IPS DF 4.7 (cell line): Measurements from ENCODE around the gene CCL11.

Experiments
- DNase-seq: peaks from one replicate; pipeline ENCODE4 v3.0.0-alpha.2; 2013; ENCODE audit warnings: low spot score; ENCODE audit errors: extremely low read depth

The CCL11 gene

DNA sequence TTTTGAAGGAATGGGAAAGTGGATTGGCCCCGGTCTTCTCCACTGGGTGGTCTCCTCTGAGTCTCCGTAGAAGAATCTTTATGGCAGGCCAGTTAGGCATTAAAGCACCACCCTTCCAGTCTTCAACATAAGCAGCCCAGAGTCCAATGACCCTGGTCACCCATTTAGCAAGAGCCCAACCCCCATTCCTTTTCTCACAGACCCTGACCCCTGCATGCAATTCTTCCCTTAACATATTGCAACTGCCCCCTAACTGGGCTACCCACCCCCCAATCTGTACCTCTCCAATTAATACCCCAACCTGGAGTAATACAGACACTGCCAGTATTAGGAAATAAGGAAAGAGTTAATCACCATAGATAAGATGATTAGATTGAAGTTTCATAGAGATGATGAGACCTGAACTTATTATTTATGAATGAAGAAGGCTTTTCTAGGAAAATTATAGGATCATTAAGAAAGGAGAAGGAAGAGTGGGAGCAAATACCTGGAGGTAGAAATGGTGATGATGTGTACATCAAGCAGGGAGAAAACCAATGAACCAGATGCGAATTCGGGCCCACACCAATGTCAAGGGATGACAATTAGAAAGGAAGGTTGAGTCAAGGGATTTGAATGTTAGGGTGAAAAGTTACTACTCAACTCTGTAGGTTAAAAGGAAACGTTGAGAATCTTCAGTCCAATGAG lies 28.1 kb upstream of the CCL11 start:
- no peak for DNase-seq

DNA sequence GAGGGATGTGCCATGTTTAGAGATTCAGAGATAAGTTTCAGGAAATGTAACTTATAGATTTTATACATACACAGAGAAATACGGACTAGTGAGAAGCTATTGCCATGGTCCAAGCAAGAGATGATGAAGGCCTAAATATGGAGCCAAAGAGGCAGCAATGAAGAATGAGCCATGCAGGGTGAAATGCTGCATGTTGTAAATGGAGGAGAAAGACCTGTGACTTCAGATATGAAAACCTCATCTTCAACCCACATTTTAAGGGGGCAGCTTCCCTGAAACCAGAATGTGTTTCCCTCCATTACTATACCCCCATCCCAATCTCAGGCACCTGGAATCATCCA lies 27.6 kb upstream of the CCL11 start:
- DNase-seq, result no peak

DNA sequence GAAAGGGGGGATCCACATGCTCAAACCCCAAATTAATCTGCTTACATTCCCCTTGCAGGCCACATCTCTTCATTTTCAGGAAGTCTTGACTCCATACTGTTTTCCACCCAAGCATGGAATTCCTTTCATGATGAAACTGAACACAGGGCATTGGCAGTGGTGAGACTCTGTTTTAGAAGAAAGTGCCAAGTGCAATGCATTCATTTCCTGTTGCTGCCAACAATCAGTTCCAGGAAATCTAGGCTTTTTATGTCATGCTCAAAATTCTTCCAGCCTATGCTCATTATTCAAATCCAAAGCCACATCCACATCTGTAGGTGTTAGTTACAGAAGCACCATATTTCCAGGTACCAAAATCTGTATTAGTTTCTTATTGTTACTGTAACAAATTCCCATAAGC lies 26.4 kb upstream of the CCL11 start:
- DNase-seq, result no peak

DNA sequence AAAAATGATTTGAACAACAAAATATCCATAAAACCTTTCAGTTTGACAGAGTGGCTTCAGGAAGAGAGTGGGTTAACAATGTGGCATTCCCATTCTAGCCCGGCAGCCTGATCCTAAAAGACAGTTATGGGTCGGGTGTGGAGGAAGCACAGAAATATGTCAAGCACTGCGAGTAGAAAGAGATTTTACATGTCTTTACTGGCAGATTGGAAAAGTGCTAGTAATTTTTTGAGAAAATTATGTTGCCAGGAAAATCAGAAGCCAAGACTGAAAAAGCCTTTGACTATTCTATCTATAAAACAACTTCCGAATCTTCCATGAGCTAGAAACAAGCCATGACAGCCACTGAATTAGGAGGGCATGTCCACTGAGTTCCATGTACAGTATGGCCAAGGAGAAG lies 24.7 kb upstream of the CCL11 start:
- DNase-seq, result no peak

DNA sequence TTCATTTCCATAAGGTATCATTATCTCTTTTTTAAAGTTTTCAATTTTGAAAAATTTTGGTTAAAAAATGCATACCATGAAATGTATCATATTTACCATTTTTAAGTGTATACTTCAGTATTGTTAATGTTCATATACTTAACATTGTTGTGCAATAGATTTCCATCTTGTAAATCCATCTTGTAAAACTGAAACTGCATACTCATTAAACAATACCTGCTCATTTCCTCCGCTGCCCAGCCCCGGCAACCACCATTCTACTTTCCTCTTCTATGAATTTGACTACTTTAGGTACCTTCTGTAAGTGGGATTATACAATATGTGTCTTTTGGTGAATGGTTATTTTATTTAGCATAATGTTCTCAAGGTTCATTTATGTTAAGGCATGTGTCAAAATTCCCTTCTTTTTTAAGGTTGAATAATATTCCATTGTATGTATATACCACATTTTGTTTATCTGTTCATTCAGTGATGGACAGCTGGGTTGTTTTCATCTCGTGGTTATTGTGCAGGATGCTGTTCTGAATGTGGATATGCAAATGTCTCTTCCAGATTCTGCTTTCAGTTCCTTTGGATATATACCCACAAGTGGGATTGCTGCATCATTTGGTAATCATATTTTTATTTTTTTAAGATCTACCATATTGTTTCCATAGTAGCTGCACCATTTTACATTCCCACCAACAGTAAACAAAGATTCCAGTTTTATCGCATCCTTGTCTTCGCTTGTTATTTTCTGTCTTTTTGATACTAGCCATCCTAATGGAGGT lies 23.8 kb upstream of the CCL11 start:
- no peak for DNase-seq

DNA sequence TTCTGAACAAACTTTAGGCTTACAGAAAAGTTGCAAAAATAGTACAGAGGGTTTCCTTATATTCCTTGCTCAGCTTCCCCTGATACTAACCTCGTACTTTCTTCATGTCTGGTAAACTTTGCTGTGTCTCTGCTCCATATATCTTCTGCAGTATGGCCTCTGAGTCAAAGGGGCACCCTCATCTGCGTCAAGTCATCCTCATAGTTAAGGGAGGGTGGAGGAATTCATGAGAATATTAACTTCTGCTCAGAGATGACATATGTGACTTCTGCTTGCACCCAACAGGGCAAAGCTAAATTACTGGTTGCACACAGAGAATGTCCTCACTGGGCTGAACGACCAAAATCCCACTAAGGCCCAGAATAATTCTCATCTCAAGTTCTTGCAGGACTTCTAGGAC lies 19.8 kb upstream of the CCL11 start:
- DNase-seq, result no peak

DNA sequence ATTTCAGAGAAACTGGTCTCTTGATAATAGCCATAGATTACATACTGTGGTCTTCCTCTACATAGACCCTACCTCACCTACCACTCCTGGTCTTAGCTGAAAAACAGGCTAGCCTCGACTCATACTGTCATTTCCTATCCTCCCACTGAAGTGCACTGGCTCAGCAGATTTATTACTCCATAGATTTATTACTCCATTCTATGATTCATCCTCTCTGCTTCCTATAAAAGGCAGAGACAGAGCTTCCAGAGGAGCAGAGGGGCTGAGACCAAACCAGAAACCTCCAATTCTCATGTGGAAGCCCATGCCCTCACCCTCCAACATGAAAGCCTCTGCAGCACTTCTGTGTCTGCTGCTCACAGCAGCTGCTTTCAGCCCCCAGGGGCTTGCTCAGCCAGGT lies 15.6 kb upstream of the CCL11 start, which contains the start of gene CCL7:
TSS of gene CCL7 (plus strand) at position 253 of the 400 bp plus-strand sequence. CDS start at position 323, 70 bp downstream.
- no peak for DNase-seq

DNA sequence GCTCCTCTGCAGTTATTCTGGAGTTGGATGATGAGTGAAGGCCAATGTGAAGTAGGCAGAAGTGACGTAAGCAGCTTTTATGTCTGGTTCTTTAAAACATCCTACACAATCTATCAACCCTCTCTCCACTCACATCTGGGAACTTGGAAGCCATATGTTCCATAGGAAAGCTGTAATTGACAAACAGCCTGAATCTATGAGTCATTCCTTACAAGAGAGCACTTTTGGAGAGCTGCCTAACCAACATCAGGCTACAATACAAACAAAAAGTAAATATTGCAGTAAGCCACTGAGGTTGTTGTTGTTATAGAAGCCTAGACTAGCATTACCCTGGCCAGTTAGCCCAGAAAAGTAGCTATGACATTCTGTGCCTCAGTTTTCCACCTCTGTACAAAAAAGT lies 9.7 kb upstream of the CCL11 start:
- no peak for DNase-seq

DNA sequence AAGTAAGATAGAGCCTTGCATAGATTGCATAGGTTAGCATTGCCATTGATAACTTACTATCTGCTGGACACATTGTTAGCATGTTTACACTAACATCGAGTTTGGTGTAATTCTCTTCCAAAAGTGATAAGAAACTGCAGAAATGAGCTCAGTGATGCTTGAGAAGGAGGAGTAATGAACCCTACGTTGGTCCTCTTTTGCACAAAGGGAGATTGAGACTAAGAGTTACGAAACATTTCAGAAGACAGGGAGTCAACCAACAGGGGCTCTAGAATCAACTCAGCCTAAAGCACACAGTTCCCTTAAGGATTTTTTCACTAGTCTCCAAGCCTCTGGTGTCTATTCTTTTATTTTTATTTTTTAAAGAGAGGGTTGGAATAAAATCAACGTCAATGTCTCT lies 8.7 kb upstream of the CCL11 start:
- no peak for DNase-seq

DNA sequence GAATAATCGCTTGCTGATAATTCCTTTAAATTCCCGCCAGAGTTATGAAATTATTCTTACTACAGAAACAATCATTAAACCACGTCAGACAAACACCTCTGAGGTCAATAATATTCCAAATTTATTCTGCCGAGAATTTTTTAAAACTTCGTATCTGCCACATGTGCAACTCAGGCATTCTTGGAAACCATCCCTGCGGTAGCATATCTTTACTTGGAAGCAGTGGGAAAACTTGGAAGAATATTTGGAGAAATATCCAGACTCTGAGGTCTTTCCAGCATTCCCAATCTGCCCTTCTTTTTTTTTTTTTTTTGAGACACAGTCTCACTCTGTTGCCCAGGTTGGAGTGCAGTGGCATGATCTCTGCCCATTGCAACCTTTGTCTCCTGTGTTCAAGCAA lies 2.0 kb upstream of the CCL11 start:
- no peak for DNase-seq

DNA sequence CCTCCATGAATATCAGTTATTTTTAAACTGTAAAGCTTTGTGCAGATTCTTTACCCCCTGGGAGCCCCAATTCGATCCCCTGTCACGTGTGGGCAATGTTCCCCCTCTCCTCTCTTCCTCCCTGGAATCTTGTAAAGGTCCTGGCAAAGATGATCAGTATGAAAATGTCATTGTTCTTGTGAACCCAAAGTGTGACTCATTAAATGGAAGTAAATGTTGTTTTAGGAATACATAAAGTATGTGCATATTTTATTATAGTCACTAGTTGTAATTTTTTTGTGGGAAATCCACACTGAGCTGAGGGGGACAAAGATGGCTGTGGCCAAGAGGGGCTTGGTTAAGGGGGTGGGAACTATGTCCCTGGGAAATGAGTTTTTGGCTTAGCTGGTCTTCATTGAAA lies 2.3 kb downstream of the CCL11 start:
- DNase-seq, result no peak

DNA sequence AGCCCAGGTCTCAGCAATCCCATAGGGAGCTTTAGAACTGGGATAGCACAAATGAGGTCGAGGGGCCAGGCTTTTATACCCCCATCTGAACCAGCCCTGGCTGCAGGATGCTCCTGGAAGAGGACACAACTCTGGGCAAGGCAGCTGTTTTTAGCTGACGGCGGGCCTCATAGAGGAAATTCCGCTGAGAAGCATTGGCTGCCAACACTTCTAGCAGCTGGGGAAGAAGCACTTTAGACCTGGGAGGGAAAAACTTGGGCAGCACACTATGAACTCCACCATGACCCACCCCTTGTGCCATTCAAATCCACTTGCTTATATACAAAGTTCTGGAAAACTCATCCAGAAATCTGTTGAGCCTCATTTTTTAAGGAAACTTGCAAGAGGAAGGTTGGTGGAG lies 5.0 kb downstream of the CCL11 start:
- DNase-seq, result no peak

DNA sequence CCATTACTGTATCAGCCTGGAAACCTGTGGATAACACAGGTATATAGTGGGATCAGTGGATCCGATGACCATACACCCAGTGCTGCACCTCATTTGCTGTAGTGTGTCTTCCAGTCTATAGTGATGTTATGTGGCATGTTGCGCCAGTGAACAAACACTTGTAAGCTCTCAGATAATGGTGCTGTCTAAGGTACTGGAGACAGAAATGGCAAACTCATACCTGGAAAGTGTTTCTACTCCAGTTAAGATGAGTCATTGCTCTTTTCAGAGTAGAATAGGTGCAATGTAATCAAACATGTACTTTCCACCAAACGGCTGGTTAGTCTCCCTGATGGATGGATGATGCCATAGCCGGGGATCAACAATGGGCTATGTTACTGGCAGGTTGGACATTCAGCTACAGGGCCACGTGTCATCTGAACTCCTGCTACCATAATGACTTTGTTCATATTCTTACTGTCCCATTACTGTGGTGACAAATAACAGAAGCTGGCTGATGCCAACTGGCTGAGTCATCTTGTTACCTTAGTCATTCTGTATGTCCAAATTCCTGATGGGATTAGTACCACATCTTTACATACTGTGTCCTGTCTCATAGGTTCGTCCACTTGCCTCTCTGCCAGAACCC lies 6.3 kb downstream of the CCL11 start:
- no peak for DNase-seq

DNA sequence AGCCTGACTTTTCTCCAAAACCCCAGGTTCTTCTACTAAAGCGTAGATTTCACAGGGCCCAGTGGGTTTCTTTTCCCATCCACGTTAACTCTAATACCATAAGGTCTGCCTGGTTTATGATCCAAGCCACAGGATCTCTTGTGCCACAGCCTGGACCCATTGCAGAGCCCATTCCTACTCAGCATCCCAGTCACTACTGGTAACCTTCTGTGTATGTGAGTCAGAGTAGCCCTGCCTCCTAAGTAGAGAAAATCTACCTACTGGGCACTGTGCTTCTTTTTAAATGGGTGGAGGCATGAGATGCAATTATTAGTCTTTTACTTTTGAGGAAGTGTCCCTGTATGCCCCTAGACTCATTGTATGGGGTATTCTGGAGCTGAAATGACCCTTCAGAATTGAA lies 13.5 kb downstream of the CCL11 start:
- no peak for DNase-seq

DNA sequence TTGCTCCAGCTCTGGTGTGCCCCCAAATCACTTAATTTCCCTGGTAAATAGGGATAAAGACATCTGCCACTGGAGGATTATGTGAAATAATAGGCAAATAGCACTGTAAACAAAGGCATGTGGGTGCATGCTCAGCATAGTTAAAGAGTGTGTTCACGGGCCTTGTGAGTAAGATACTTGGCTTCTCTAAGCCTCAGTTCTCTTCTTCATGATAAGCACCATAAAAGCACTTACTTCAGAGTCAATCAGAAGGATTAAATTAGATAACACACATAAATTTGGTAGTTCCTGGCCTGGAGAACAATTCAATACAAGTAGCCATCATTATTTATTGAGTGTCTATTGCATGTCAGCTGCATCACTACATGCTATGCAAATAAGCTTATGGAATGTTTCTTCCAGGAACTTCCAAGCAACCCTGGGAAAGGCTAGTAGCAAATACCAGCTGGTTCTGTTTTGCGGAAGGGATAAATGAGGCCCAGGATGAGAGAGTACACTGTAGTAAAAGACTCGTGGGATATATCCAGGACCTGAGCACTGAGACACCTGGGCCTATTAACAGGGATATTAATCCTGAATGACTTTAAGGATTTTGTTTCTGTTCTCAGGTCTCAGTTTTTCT lies 14.5 kb downstream of the CCL11 start:
- DNase-seq, result no peak

DNA sequence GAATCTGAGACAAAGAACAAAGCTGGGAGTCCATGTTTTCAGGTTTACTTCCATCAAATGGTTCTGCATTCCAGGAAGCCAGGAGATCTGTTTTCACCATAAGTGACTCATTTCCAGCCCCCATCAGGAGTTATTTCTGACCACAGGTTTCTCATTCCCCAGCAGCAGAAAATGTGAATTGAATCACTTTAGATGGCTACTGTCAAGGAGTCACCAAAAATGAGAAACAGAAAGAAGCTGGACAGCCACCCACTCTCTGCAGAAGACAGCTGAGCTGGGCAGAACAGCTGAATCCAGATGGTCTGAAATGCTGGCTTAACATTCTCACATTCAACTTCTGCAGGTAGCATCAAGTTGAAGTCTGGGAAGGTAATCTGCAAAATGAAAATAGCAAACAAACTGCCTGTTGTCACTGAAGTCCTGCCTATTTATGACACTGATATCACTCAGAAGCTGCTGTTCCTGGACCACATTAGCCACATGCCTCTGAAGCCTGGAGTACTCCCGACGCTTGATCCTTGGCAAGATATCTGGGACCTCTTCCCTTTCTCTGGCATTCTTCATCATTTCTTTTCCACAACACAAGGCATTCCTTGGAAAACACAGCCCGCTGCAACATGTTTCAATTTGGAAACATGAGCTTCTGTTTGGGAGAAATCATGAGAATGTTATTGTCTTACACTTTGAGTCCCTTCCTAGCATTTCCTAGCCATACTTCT lies 15.3 kb downstream of the CCL11 start:
- DNase-seq, result no peak

DNA sequence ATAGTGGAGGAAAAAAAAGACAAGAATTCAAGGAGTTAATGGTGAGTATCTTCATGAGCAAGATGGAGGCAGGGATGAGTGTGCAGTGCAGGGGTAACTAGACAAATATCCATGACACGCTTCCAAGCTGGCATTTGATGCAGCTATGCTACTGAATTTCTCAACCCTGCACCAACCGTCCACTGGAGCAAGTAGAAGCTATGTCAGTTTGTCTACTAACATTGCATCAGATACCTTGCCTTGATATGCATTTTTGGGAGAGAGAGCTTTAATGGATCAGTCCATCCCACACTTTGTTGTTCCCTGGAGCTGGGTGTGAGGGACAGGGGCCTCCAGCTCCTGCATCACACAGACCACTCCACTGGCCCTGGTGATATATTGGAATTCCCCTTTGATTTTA lies 16.4 kb downstream of the CCL11 start:
- no peak for DNase-seq

DNA sequence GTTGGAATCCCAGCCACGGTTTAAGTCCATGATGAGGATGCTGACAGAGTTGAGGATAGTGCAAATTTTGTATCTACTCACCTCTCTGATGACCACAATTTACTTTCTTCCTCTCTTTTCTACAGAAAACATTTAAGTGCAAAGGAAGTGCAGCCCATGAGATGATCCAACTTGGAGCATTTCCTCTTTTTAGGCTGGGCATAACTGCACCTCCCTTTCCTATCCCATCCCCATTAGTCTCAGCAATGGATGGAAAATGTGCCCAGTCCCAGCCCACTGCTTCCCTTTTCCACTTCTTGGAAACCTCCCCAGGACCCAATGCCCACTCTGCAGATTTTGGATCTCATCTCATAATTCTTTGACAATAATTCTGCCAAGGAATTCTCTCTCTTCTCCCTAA lies 17.1 kb downstream of the CCL11 start:
- DNase-seq, result no peak

DNA sequence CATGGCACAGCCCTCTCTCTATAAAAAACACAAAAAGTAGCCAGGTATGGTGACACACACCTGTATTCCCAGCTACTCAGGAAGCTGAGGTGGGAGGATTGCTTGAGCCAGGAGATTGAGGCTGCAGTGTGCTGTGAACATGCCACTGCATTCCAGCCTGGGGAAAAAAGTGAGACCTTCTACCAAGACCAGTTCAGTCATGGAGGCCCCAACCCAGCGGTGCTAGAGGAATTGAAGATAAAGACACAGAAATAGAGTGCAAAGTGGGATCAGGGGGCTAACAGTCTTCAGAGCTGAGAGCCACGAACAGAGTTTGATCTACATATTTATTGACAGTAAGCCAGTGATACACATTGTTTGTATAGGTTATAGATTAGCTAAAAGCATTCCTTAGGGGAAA lies 18.1 kb downstream of the CCL11 start:
- no peak for DNase-seq

DNA sequence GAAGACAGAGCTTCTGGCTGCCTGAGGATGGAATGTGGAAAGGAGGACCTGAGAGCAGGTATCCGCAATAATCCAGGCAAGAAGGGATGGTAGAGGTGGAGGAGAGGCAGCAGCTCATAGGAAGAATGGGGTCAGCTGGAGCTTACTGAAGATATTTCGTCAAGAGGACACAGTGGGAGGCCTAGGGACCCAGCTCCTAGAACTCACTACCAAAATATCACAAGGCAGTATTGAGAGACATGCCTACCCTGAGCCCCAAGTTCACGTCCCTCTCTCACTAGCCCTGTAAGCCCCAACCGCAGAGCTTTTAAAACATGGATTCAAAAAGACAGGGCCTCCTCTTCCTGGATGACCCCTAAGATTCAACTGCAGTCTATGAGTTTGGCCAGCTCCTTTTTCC lies 19.5 kb downstream of the CCL11 start:
- DNase-seq, result no peak

DNA sequence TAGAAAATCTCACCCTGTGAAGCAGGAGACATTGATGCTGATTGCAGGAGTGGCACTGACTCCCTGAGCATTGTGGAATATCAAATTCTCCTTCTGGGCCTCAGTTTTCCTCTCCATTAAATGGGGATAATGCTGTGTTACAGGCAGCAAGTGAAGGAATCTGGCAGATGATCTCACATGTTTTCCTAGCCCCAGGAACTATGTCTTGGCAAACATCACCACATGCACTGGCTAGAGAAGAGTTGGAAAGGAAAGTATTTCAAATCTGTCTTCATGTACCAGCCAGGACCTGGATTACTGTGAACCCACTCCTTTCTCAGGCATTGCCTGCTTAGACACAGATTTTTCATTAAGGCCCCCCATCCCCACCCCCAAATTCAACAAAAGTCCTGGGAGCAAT lies 20.1 kb downstream of the CCL11 start:
- DNase-seq, result no peak

DNA sequence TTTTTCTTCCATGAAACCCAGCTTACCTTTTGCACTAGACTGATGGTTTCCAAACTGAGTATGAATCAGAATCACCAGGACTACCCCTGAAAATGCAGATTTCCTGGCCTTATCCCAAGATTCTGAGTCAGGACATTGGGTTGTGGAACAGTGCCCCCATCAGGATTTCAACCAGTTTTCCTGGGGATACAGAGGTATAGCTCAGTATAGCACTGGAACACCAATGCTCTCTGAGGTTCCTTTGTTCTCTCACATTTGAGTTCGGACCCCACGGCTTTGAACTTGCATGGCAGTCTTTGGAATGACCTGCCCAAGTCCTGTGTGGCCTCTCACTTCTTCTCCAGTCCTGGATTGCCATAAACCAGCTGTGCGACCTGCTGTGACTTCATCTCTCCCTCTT lies 20.9 kb downstream of the CCL11 start:
- DNase-seq, result peak; percentile 33
